Lung (tissue), 12 donors: ENCODE measurements around the gene UBE2E1. TPM values are rescaled to one million over a fixed set of nuclear protein-coding genes. Genes with fewer than 3 reads are reported as not detected.

Experiments
- ATAC-seq: fragments of 200-7000 bp; cut with Tn5 transposase; one replicate; pipeline ENCODE4 v1.9.1; 2020; ENCODE audit warnings: moderate number of reproducible peaks; ENCODE audit not compliant: insufficient read depth, low FRiP score
- DNase-seq, 3 donors: peaks; one replicate each; pipeline ENCODE4 v3.0.0-alpha.2; 2013 to 2017
- H3K27ac ChIP-seq, 2 donors: one replicate each; pipeline ENCODE4 v1.5.1; 2013; ENCODE audit warnings: mild to moderate bottlenecking in 2 of 2, moderate library complexity in 2 of 2, control low read depth in 1 of 2, inconsistent platforms in 1 of 2, low read depth in 1 of 2, low read length in 1 of 2
- H3K27me3 ChIP-seq, 3 donors: one replicate each; pipeline ENCODE4 v1.5.1; 2013; ENCODE audit warnings: low read length in 2 of 3; ENCODE audit not compliant: control insufficient read depth in 3 of 3, insufficient read depth in 3 of 3
- H3K36me3 ChIP-seq, 4 donors: one replicate each; pipeline ENCODE4 v1.5.1; 2013; ENCODE audit warnings: low read length in 4 of 4, mild to moderate bottlenecking in 1 of 4, moderate library complexity in 1 of 4; ENCODE audit not compliant: control insufficient read depth in 4 of 4, insufficient read depth in 4 of 4
- H3K4me1 ChIP-seq, 5 donors: one replicate each; pipeline ENCODE4 v1.5.1; 2013; ENCODE audit warnings: low read length in 5 of 5, mild to moderate bottlenecking in 2 of 5, moderate library complexity in 1 of 5; ENCODE audit not compliant: control insufficient read depth in 5 of 5, insufficient read depth in 5 of 5
- H3K4me3 ChIP-seq: one replicate; pipeline ENCODE4 v1.5.1; 2013; ENCODE audit warnings: mild to moderate bottlenecking, control low read depth, moderate library complexity
- H3K9ac ChIP-seq, 2 donors: one replicate each; pipeline ENCODE4 v1.5.1; 2013; ENCODE audit warnings: low read length in 2 of 2, control low read depth in 1 of 2; ENCODE audit not compliant: insufficient read depth in 1 of 2
- H3K9me3 ChIP-seq, 4 donors: one replicate each; pipeline ENCODE4 v1.5.1; 2013; ENCODE audit warnings: low read length in 3 of 4, mild to moderate bottlenecking in 1 of 4, moderate library complexity in 1 of 4; ENCODE audit not compliant: control insufficient read depth in 4 of 4, insufficient read depth in 3 of 4
- CTCF ChIP-seq: IDR thresholded peaks from 2 replicates; pipeline ENCODE4 v1.5.1; 2012; ENCODE audit warnings: mild to moderate bottlenecking; ENCODE audit errors: control extremely low read depth, extremely low read depth
- WGBS, 2 donors: extraction: QIAGEN DNeasy Blood & Tissue Kit; methylation state at CpG; one replicate each; pipeline ENCODE4 v1.1.7; 2013; 5-methylcytosine and 5-hydroxymethylcytosine counted together
- polyA plus RNA-seq, 2 donors: library from polyadenylated mRNA; stranded (reverse); fragments of 200-250 nt; gene quantifications; one replicate each; pipeline ENCODE4 v1.2.1, GENCODE V29; 2013
- total RNA-seq, 2 donors: library from RNA; depleted of rRNA in 1 of 2; stranded (reverse); fragments of >200 nt in 1 of 2; gene quantifications; one replicate each; pipeline ENCODE4 v1.2.1, GENCODE V29; 2014 to 2021
- donor health status: control.
- donor health status: control.
- donor health status: Bipolar disorder and iron deficiency.
- donor health status: healthy.
- donor health status: DM: yes; HTN: yes; CAD: no.

UBE2E1 gene
- total and polyA plus RNA-seq, 4 donors: 74.1 to 156 (median 87.6) TPM

DNA sequence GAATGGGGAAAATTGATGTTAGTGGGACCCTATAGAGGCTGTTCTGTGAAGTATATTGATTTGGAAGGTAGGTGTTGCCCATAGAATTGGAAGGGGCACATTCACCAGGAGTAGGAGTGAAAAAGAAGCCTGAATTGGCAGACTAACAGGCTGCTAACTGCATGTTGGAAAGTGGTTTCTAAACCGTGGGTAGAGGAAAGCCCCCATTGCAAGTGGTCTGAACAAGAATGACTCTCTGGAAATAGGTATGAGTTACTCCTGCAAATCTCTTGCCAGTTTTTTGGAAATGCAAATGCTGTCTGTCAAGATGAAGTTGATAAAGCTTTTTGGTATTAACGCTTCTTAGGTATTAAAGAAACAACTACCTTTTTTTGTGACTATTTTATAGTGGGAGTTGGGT, 3.5 kb downstream of the UBE2E1 start:
- H3K27me3 ChIP-seq: no peaks in the 10 kb centered on the region
- no peak for TF ChIP-seq CTCF
- 43 to 48% methylated on average over 2 of the region's 2 CpGs for WGBS, 2 donors
- peaks cover 2 to 51% (median 18%) of the 10 kb centered on the region in 5 donors for H3K4me1 ChIP-seq
- no peak overlapping the region for H3K4me3 ChIP-seq
- DNase-seq (no peak), ATAC-seq (no peak)
- H3K9ac ChIP-seq: no peak overlapping the region
- no peaks in the 10 kb centered on the region for H3K9me3 ChIP-seq
- H3K27ac ChIP-seq: peak overlapping the region in 1 of 2 donors; percentile 29
- peaks cover 0 to 8% (median 0%) of the 10 kb centered on the region in 4 donors for H3K36me3 ChIP-seq

- peaks cover 0 to 8% (median 0%) of the 10 kb centered on the region in 4 donors for H3K36me3 ChIP-seq
- ATAC-seq (no peak), DNase-seq (no peak)
- peaks cover 2 to 51% (median 20%) of the 10 kb centered on the region in 5 donors for H3K4me1 ChIP-seq
- peak overlapping the region; percentile 84 for H3K4me3 ChIP-seq
- peak overlapping the region; percentile 86 to 96 for H3K27ac ChIP-seq
- 22 to 34% methylated on average over 13 of the region's 13 CpGs for WGBS, 2 donors
- H3K9ac ChIP-seq: peak overlapping the region in 1 of 2 donors; percentile 58
- TF ChIP-seq CTCF: no peak
- H3K9me3 ChIP-seq: no peaks in the 10 kb centered on the region
- no peaks in the 10 kb centered on the region for H3K27me3 ChIP-seq
Observed at GRCh38 chr3:23809840-23810342, 4.1 kb downstream of the UBE2E1 start.

- ATAC-seq (peak; percentile 56), DNase-seq (peak; percentile 48 to 60 (median 56))
- no peaks in the 10 kb centered on the region for H3K27me3 ChIP-seq
- peaks cover 0 to 10% (median 0%) of the 10 kb centered on the region in 4 donors for H3K36me3 ChIP-seq
- WGBS, 2 donors: 0 to 1% methylated on average over 72 to 78 of the region's 78 CpGs
- H3K9ac ChIP-seq: peak overlapping the region; percentile 57 to 70
- H3K27ac ChIP-seq: peak overlapping the region; percentile 86 to 96
- peaks cover 2 to 51% (median 20%) of the 10 kb centered on the region in 5 donors for H3K4me1 ChIP-seq
- H3K9me3 ChIP-seq: no peaks in the 10 kb centered on the region
- TF ChIP-seq CTCF: no peak
- peak overlapping the region; percentile 84 for H3K4me3 ChIP-seq
Observed at GRCh38 chr3:23810343-23811184, 4.8 kb downstream of the UBE2E1 start.
